ENCODE data around the gene USP49. TPM values are rescaled to one million over a fixed set of nuclear protein-coding genes. Genes with fewer than 3 reads are reported as not detected.

Gene USP49
- total RNA-seq, 3 donors from 2014 or later (not counting 1 experiment from before 2014, with no cell fraction given): 6.4 to 15.1 (median 11.5) TPM

- ATAC-seq: no peak
- no peaks in the 10 kb centered on the region for H3K9me3 ChIP-seq (ENCODE audit: control insufficient read depth, insufficient read depth, low read length)
Observed at GRCh38 chr6:41921712-41921998, 26.5 kb upstream of the USP49 start.

GRCh38 chr6:41920921-41921711 is 25.9 kb upstream of the USP49 start, which contains the start of the genes BYSL and MED20:
TSS of gene BYSL (plus strand) at chr6:41921499. CDS start at chr6:41921563, 64 bp downstream.
TSS of gene MED20 (minus strand) at chr6:41921139. CDS start at chr6:41921018, 121 bp downstream.
- no peaks in the 10 kb centered on the region for H3K9me3 Mint-ChIP-seq
- H3K36me3 Mint-ChIP-seq: no peaks in the 10 kb centered on the region
- no peaks in the 10 kb centered on the region for H3K27me3 Mint-ChIP-seq (ENCODE audit: low read depth in 2 of 2)
- Histone ChIP-seq H3K9me3 (ENCODE audit: control insufficient read depth, insufficient read depth, low read length) (no peaks in the 10 kb centered on the region), H3K27ac (ENCODE audit: low read length) (peak within 1 kb of the TSS; percentile 96), H3K4me1 (ENCODE audit: control insufficient read depth, insufficient read depth, low read length) (peaks cover 33% of the 10 kb centered on the region), H3K36me3 (ENCODE audit: control insufficient read depth, insufficient read depth, low read length) (peaks cover 14% of the 10 kb centered on the region), H3K4me3 (ENCODE audit: low read length) (peak within 1 kb of the TSS; percentile 94), H3K27me3 (ENCODE audit: control insufficient read depth, insufficient read depth, low read length) (no peaks in the 10 kb centered on the region)
- DNase-seq (peak; percentile 96 to 97), ATAC-seq (peak; percentile 90 to 95 (median 92))
- H3K4me3 Mint-ChIP-seq: peak within 1 kb of the TSS; percentile 96
- intact Hi-C loops (cut with micrococcal nuclease): loop anchor here (1.0 kb wide), 3 partner anchors 15 to 134 kb away; partner anchors contain the start of genes TOMM6 and USP49
- TF ChIP-seq, protein P1, sequence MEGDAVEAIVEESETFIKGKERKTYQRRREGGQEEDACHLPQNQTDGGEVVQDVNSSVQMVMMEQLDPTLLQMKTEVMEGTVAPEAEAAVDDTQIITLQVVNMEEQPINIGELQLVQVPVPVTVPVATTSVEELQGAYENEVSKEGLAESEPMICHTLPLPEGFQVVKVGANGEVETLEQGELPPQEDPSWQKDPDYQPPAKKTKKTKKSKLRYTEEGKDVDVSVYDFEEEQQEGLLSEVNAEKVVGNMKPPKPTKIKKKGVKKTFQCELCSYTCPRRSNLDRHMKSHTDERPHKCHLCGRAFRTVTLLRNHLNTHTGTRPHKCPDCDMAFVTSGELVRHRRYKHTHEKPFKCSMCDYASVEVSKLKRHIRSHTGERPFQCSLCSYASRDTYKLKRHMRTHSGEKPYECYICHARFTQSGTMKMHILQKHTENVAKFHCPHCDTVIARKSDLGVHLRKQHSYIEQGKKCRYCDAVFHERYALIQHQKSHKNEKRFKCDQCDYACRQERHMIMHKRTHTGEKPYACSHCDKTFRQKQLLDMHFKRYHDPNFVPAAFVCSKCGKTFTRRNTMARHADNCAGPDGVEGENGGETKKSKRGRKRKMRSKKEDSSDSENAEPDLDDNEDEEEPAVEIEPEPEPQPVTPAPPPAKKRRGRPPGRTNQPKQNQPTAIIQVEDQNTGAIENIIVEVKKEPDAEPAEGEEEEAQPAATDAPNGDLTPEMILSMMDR (IDR thresholded peaks at IDR 0.05): peak; percentile 91
- peak within 1 kb of the TSS; percentile 98 for H3K27ac Mint-ChIP-seq
- peaks cover 57 to 60% of the 10 kb centered on the region in 2 donors for H3K4me1 Mint-ChIP-seq
- WGBS (ENCODE audit: insufficient coverage): under 1% methylated on average over 55 of the region's 55 CpGs

More at GRCh38 chr6:41921712-41921998, 26.5 kb upstream of the USP49 start:
- Mint-ChIP-seq H3K4me1 (peaks cover 58 to 61% of the 10 kb centered on the region in 2 donors), H3K36me3 (no peaks in the 10 kb centered on the region), H3K27ac (peak overlapping the region; percentile 98), H3K27me3 (ENCODE audit: low read depth in 2 of 2) (no peaks in the 10 kb centered on the region), H3K9me3 (no peaks in the 10 kb centered on the region), H3K4me3 (peak overlapping the region; percentile 96)
- peaks cover 12% of the 10 kb centered on the region for H3K36me3 ChIP-seq (ENCODE audit: control insufficient read depth, insufficient read depth, low read length)
- under 1% methylated on average over 20 of the region's 20 CpGs for WGBS (ENCODE audit: insufficient coverage)
- peak overlapping the region; percentile 96 for H3K27ac ChIP-seq (ENCODE audit: low read length)
- peak in 1 of 2 donors; percentile 25 for DNase-seq
- no peaks in the 10 kb centered on the region for H3K27me3 ChIP-seq (ENCODE audit: control insufficient read depth, insufficient read depth, low read length)
- peak overlapping the region; percentile 94 for H3K4me3 ChIP-seq (ENCODE audit: low read length)
- H3K4me1 ChIP-seq (ENCODE audit: control insufficient read depth, insufficient read depth, low read length): peaks cover 33% of the 10 kb centered on the region
- TF ChIP-seq, protein P1 (IDR thresholded peaks at IDR 0.05): no peak
- intact Hi-C loops (cut with micrococcal nuclease): loop anchor here (1.0 kb wide), 3 partner anchors 15 to 134 kb away; partner anchors contain the start of genes TOMM6 and USP49

GRCh38 chr6:41917528-41917927 is 22.4 kb upstream of the USP49 start:
- WGBS (ENCODE audit: insufficient coverage): 68% methylated on average over 4 of the region's 4 CpGs
- TF ChIP-seq, protein P1 (IDR thresholded peaks at IDR 0.05): no peak
- no peaks in the 10 kb centered on the region for H3K9me3 Mint-ChIP-seq
- DNase-seq (no peak), ATAC-seq (no peak)
- no peaks in the 10 kb centered on the region for H3K27me3 ChIP-seq (ENCODE audit: control insufficient read depth, insufficient read depth, low read length)
- H3K36me3 Mint-ChIP-seq: no peaks in the 10 kb centered on the region
- intact Hi-C loops (cut with micrococcal nuclease): no loop called here
- H3K4me3 Mint-ChIP-seq: no peak overlapping the region
- H3K27ac Mint-ChIP-seq: no peak overlapping the region
- H3K36me3 ChIP-seq (ENCODE audit: control insufficient read depth, insufficient read depth, low read length): peaks cover 22% of the 10 kb centered on the region
- peaks cover 43 to 50% of the 10 kb centered on the region in 2 donors for H3K4me1 Mint-ChIP-seq
- H3K4me1 ChIP-seq (ENCODE audit: control insufficient read depth, insufficient read depth, low read length): peaks cover 12% of the 10 kb centered on the region
- H3K27me3 Mint-ChIP-seq (ENCODE audit: low read depth in 2 of 2): no peaks in the 10 kb centered on the region
- H3K9me3 ChIP-seq (ENCODE audit: control insufficient read depth, insufficient read depth, low read length): no peaks in the 10 kb centered on the region
- no peak overlapping the region for H3K4me3 ChIP-seq (ENCODE audit: low read length)
- H3K27ac ChIP-seq (ENCODE audit: low read length): no peak overlapping the region

Measured in natural killer cell (primary cell).